ENCODE measurements around the gene FERMT3. TPM values are rescaled to one million over a fixed set of nuclear protein-coding genes. Genes with fewer than 3 reads are reported as not detected.

The FERMT3 gene
- total and polyA plus RNA-seq, 4 donors = 22.2 to 42.6 (median 36.9) TPM

DNA sequence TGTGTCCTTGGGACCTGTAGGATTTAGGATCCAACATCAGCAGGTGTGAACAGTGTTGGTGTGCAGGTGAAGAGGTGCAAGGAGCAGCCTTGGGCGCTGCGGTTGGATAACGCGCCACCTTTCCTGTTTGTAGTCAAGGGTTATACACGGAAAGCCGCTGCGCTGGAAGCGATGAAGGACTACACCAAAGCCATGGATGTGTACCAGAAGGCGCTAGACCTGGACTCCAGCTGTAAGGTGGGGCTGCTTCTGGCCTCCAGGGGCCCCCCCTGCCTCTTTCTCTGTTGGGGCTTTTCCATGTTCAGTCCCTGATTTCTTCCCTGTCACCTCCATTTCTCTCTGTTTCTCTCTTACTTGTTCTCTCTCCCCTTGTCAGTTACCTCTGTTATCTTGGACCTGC lies 3.5 kb upstream of the FERMT3 start:
- Histone ChIP-seq H3K27ac (ENCODE audit: low read depth in 1 of 2, low read length in 2 of 2) (no peak overlapping the region), H3K4me3 (ENCODE audit: low read length in 2 of 2) (no peak overlapping the region), H3K9me3 (ENCODE audit: control insufficient read depth, low read length) (no peaks in the 10 kb centered on the region), H3K27me3 (ENCODE audit: control insufficient read depth in 1 of 2, insufficient read depth in 2 of 2, low read length in 1 of 2) (no peaks in the 10 kb centered on the region), H3K4me1 (ENCODE audit: control insufficient read depth in 1 of 2, insufficient read depth in 2 of 2, low read length in 2 of 2) (no peaks in the 10 kb centered on the region), H3K36me3 (ENCODE audit: control insufficient read depth in 1 of 2, insufficient read depth in 2 of 2, low read length in 1 of 2) (peaks cover 8 to 10% of the 10 kb centered on the region in 2 donors)
- DNase-seq = no peak
- no peak for ATAC-seq (ENCODE audit: low FRiP score)
- intact Hi-C loops (cut with DNase I) = loop anchor here in 1 of 2 donors (5.0 kb wide), 1 partner anchor 99 kb away; the partner anchor contains the start of gene CATSPERZ
- 95 to 99% methylated on average over 7 to 9 of the region's 9 CpGs for WGBS, 2 donors

DNA sequence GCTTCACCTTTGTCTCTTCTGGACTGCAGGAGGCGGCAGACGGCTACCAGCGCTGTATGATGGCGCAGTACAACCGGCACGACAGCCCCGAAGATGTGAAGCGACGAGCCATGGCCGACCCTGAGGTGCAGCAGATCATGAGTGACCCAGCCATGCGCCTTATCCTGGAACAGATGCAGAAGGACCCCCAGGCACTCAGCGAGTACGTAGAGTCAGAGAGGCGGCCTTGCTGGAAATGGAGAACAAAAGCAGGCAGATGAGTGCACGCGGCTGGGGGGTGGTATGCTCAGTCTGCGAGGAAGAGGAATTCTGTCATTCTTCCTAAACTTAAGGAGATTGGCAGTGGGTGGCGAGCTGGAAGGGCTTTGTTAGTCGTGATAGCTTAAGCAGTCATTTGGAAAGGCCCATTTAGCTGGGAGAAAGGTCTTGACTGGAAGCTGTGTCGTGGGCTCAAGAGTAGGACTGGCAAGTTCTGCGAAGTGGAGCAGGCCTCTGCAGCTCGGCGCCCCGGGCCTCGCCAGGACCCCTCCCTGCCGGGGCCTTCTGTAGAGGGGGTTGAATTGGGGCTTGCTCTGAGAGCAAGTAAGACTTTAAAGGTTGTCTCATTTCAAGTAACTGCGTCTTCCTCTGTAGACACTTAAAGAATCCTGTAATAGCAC lies 3.0 kb upstream of the FERMT3 start:
- no peak for DNase-seq
- Histone ChIP-seq H3K4me1 (ENCODE audit: control insufficient read depth in 1 of 2, insufficient read depth in 2 of 2, low read length in 2 of 2) (no peaks in the 10 kb centered on the region), H3K4me3 (ENCODE audit: low read length in 2 of 2) (no peak overlapping the region), H3K27ac (ENCODE audit: low read depth in 1 of 2, low read length in 2 of 2) (no peak overlapping the region), H3K27me3 (ENCODE audit: control insufficient read depth in 1 of 2, insufficient read depth in 2 of 2, low read length in 1 of 2) (no peaks in the 10 kb centered on the region), H3K9me3 (ENCODE audit: control insufficient read depth, low read length) (no peaks in the 10 kb centered on the region), H3K36me3 (ENCODE audit: control insufficient read depth in 1 of 2, insufficient read depth in 2 of 2, low read length in 1 of 2) (peaks cover 4 to 8% of the 10 kb centered on the region in 2 donors)
- intact Hi-C loops (cut with DNase I) = loop anchor here (2.0 to 5.0 kb wide), 2 partner anchors 97 to 99 kb away; partner anchors contain the start of gene CATSPERZ (in 2 of the 2)
- ATAC-seq (ENCODE audit: low FRiP score) = no peak
- 89 to 91% methylated on average over 27 of the region's 27 CpGs for WGBS, 2 donors

DNA sequence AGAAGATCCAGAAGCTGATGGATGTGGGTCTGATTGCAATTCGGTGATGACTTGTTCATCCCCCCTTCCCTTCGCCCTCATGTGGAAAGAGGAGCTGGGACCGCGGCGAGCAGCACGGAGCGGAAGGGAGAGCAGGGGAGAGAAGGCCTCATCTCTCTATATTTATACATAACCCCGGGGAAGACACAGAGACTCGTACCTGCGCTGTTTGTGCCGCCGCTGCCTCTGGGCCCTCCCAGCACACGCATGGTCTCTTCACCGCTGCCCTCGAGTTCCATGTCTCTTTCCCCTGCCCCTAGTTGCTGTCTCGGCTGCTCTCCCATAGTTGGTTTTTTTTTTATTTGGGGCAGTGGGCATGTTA lies 2.5 kb upstream of the FERMT3 start:
- no peak overlapping the region for H3K4me3 ChIP-seq (ENCODE audit: low read length in 2 of 2)
- ATAC-seq (ENCODE audit: low FRiP score) (no peak), DNase-seq (no peak)
- H3K27ac ChIP-seq (ENCODE audit: low read depth in 1 of 2, low read length in 2 of 2) = no peak overlapping the region
- no peaks in the 10 kb centered on the region for H3K9me3 ChIP-seq (ENCODE audit: control insufficient read depth, low read length)
- H3K4me1 ChIP-seq (ENCODE audit: control insufficient read depth in 1 of 2, insufficient read depth in 2 of 2, low read length in 2 of 2) = no peaks in the 10 kb centered on the region
- 79 to 85% methylated on average over 15 to 16 of the region's 16 CpGs for WGBS, 2 donors
- H3K36me3 ChIP-seq (ENCODE audit: control insufficient read depth in 1 of 2, insufficient read depth in 2 of 2, low read length in 1 of 2) = peaks cover 4 to 8% of the 10 kb centered on the region in 2 donors
- intact Hi-C loops (cut with DNase I) = loop anchor here (2.0 to 5.0 kb wide), 2 partner anchors 97 to 98 kb away; partner anchors contain the start of gene CATSPERZ (in 2 of the 2)
- H3K27me3 ChIP-seq (ENCODE audit: control insufficient read depth in 1 of 2, insufficient read depth in 2 of 2, low read length in 1 of 2) = no peaks in the 10 kb centered on the region

DNA sequence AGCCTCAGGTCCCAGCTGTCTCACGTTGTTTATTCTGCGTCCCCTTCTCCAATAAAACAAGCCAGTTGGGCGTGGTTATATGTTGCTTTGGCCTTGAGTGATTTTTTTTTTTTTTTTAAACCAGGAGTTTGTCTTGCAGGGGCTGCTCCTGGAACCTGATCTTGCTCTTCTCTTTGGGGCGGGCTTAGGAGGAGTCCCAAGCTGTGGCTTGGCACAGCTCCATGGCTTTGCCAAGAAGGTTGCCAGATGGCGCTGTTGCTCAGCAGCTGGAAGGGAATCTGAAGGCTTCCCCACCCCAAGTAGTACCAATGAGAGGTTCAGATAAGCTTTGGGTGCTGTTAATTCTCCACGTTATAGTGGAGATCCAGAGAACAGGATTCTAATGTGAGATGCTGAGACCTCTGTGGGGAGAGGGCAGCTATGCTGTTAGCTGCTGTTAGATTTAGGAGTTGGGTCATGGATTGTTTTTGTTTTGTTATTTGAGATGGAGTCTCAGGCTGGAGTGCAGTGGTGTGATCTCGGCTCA lies 2.0 kb upstream of the FERMT3 start:
- ATAC-seq (ENCODE audit: low FRiP score) = peak; percentile 74
- DNase-seq = peak; percentile 92 to 94
- Histone ChIP-seq H3K27me3 (ENCODE audit: control insufficient read depth in 1 of 2, insufficient read depth in 2 of 2, low read length in 1 of 2) (no peaks in the 10 kb centered on the region), H3K36me3 (ENCODE audit: control insufficient read depth in 1 of 2, insufficient read depth in 2 of 2, low read length in 1 of 2) (peaks cover 4 to 8% of the 10 kb centered on the region in 2 donors), H3K9me3 (ENCODE audit: control insufficient read depth, low read length) (no peaks in the 10 kb centered on the region), H3K4me1 (ENCODE audit: control insufficient read depth in 1 of 2, insufficient read depth in 2 of 2, low read length in 2 of 2) (no peaks in the 10 kb centered on the region), H3K27ac (ENCODE audit: low read depth in 1 of 2, low read length in 2 of 2) (no peak overlapping the region), H3K4me3 (ENCODE audit: low read length in 2 of 2) (no peak overlapping the region)
- WGBS, 2 donors = 35 to 37% methylated on average over 7 of the region's 7 CpGs
- intact Hi-C loops (cut with DNase I) = loop anchor here (2.0 to 5.0 kb wide), 2 partner anchors 96 to 98 kb away; partner anchors contain the start of gene CATSPERZ (in 2 of the 2)

DNA sequence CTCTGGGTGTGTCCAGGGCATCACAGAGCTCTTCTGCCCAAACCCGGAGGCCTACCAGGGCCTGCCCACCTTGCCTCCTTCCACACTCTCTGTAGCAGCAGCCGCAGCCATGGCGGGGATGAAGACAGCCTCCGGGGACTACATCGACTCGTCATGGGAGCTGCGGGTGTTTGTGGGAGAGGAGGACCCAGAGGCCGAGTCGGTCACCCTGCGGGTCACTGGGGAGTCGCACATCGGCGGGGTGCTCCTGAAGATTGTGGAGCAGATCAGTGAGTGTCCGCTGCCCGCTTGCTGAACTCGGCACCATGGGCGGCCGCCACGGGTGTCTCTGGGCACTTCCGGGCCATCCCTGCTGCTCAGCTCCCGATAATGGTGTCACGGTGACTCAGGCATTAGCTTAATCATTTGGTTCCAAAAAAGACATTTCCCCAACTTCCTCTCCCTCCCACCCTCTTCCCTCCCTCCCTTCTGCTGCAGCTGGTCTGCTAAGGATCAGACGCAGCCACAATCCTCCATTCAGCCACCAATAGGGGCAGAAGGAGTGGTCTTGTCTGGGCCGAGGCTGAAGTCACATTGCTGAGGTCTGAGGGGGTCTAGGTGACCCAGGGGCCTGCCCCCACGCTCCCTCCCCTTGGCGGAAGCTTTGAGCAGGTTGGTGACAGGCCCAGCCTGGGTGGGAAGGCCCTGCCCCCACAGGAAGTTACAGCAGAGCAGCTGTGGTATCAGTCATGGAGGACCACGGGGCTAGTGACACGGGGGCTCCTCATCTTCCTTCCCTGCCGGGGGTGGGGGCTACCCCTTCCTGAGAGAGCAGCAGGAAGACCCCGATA lies 950 bp downstream of the FERMT3 start:
- Histone ChIP-seq H3K36me3 (ENCODE audit: control insufficient read depth in 1 of 2, insufficient read depth in 2 of 2, low read length in 1 of 2) (peaks cover 0 to 7% of the 10 kb centered on the region in 2 donors), H3K27me3 (ENCODE audit: control insufficient read depth in 1 of 2, insufficient read depth in 2 of 2, low read length in 1 of 2) (no peaks in the 10 kb centered on the region), H3K27ac (ENCODE audit: low read depth in 1 of 2, low read length in 2 of 2) (no peak overlapping the region), H3K4me3 (ENCODE audit: low read length in 2 of 2) (no peak overlapping the region), H3K9me3 (ENCODE audit: control insufficient read depth, low read length) (no peaks in the 10 kb centered on the region), H3K4me1 (ENCODE audit: control insufficient read depth in 1 of 2, insufficient read depth in 2 of 2, low read length in 2 of 2) (no peaks in the 10 kb centered on the region)
- ATAC-seq (ENCODE audit: low FRiP score) (peak; percentile 40), DNase-seq (peak; percentile 86 to 87)
- intact Hi-C loops (cut with DNase I) = no loop called here
- WGBS, 2 donors = 63 to 65% methylated on average over 26 to 30 of the region's 30 CpGs

DNA sequence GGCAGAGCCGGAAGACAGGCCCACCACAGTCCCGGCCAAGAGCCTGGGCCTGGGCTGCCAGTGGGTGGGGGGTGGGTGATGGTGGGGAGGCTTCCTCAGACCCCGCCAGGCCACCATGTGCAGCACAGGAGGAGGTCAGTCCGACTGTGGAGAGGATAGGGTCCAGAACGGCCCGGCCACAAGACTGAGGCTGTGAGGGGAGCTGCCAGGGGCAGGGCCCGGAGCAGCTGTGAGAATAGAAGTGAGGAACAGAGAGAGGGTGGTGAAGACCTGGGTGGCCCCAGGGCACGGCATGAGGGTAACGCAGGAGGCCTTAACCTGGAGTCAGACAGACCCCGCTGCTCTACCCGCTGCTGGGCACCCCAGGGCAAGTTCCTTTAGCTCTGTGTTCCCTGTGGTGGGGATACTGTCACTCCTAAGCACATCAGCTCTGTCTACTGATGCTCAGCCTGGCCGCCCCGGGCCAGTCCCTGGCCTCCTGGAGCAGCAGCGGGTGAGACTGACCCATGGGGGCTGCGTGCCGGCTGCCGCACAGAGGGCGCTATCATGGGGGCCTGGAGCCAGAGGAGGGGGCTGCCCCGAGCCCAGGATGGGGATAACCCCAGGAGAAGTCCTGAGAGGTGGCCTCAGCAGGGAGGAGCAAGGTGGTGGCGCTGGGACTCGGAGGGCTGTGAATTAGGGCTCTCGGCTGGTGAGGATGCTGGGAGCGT lies 1.7 kb downstream of the FERMT3 start:
- H3K9me3 ChIP-seq (ENCODE audit: control insufficient read depth, low read length) = no peaks in the 10 kb centered on the region
- peaks cover 0 to 2% of the 10 kb centered on the region in 2 donors for H3K36me3 ChIP-seq (ENCODE audit: control insufficient read depth in 1 of 2, insufficient read depth in 2 of 2, low read length in 1 of 2)
- intact Hi-C loops (cut with DNase I) = no loop called here
- WGBS, 2 donors = 85 to 86% methylated on average over 21 to 23 of the region's 23 CpGs
- no peak overlapping the region for H3K4me3 ChIP-seq (ENCODE audit: low read length in 2 of 2)
- ATAC-seq (ENCODE audit: low FRiP score) = no peak
- no peak overlapping the region for H3K27ac ChIP-seq (ENCODE audit: low read depth in 1 of 2, low read length in 2 of 2)
- DNase-seq = no peak
- H3K4me1 ChIP-seq (ENCODE audit: control insufficient read depth in 1 of 2, insufficient read depth in 2 of 2, low read length in 2 of 2) = no peaks in the 10 kb centered on the region
- no peaks in the 10 kb centered on the region for H3K27me3 ChIP-seq (ENCODE audit: control insufficient read depth in 1 of 2, insufficient read depth in 2 of 2, low read length in 1 of 2)

DNA sequence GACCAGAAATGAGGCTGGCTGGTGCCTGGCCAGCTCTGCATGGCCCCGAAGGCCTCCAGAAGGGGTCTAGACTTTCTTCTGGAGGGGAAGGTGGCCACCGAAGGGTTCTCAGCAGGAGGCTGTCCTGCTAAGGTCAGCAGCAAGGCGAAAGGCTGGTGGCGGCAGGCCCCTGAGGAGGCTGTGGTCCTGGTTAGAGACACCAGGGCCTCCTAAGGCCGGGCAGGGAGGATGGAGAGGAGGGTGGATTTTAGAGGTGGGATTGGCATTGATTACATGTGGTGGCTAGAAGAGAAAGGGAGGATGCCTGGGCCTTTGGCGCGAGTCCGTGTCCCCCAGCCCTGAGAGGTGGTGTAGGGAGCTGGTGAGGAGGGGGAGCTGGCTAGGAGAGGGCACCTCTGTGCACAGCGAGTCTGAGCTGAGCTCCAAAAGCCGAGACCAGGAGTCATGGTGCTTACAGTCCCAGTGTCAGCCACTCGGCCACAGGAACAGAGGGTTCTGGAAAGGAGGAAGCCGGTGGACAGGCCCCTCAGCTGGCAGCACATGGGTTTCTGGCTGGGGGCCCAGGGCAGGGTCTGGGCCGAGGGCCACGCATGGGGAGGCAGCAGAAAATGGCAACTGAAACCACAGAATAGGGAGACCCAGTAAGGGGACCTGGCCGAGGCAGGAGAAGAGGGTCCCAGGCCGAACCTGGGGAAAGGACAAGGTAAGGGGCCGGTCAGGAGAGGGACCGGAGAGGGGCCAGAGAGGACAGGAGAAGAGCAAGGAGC lies 2.5 kb downstream of the FERMT3 start:
- WGBS, 2 donors = 69 to 73% methylated on average over 18 of the region's 18 CpGs
- no peaks in the 10 kb centered on the region for H3K36me3 ChIP-seq (ENCODE audit: control insufficient read depth in 1 of 2, insufficient read depth in 2 of 2, low read length in 1 of 2)
- ATAC-seq (ENCODE audit: low FRiP score) (no peak), DNase-seq (no peak)
- H3K4me3 ChIP-seq (ENCODE audit: low read length in 2 of 2) = no peak overlapping the region
- H3K9me3 ChIP-seq (ENCODE audit: control insufficient read depth, low read length) = no peaks in the 10 kb centered on the region
- H3K27ac ChIP-seq (ENCODE audit: low read depth in 1 of 2, low read length in 2 of 2) = no peak overlapping the region
- no peaks in the 10 kb centered on the region for H3K4me1 ChIP-seq (ENCODE audit: control insufficient read depth in 1 of 2, insufficient read depth in 2 of 2, low read length in 2 of 2)
- intact Hi-C loops (cut with DNase I) = no loop called here
- no peaks in the 10 kb centered on the region for H3K27me3 ChIP-seq (ENCODE audit: control insufficient read depth in 1 of 2, insufficient read depth in 2 of 2, low read length in 1 of 2)

DNA sequence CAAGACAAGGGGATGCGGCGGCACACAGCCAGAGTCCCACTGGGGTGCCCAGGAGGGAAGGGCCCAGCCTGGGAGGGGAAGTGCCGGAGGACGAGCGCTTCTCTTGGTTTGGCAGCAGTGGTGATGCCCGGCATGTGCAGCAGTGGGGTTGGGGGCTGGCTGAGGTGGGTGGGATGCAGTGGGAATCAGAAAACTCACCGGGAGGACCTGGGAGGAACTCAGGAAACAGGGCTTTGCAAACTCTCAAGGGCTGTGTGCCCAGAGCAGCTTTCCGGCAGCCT lies 3.0 kb downstream of the FERMT3 start:
- H3K9me3 ChIP-seq (ENCODE audit: control insufficient read depth, low read length) = no peaks in the 10 kb centered on the region
- no peaks in the 10 kb centered on the region for H3K4me1 ChIP-seq (ENCODE audit: control insufficient read depth in 1 of 2, insufficient read depth in 2 of 2, low read length in 2 of 2)
- no peak overlapping the region for H3K27ac ChIP-seq (ENCODE audit: low read depth in 1 of 2, low read length in 2 of 2)
- intact Hi-C loops (cut with DNase I) = no loop called here
- 85 to 89% methylated on average over 8 of the region's 8 CpGs for WGBS, 2 donors
- no peaks in the 10 kb centered on the region for H3K36me3 ChIP-seq (ENCODE audit: control insufficient read depth in 1 of 2, insufficient read depth in 2 of 2, low read length in 1 of 2)
- H3K4me3 ChIP-seq (ENCODE audit: low read length in 2 of 2) = no peak overlapping the region
- DNase-seq = no peak
- no peaks in the 10 kb centered on the region for H3K27me3 ChIP-seq (ENCODE audit: control insufficient read depth in 1 of 2, insufficient read depth in 2 of 2, low read length in 1 of 2)
- no peak for ATAC-seq (ENCODE audit: low FRiP score)

Measured in aorta (tissue), 5 donors.